Measurements from ENCODE around the gene DIPK1A.

The DIPK1A gene

GRCh38 chr1:92817986-92818764 is 143.1 kb downstream of the DIPK1A start:
- Histone ChIP-seq H3K27ac (ENCODE audit: low read depth, low read length, poor library complexity, severe bottlenecking) (no peak overlapping the region), H2AFZ (ENCODE audit: low read length) (no peak overlapping the region), H3K4me2 (ENCODE audit: low read length) (no peak overlapping the region), H3K36me3 (ENCODE audit: insufficient read depth, low read length) (no peaks in the 10 kb centered on the region), H3K9me3 (ENCODE audit: low read length) (no peaks in the 10 kb centered on the region), H4K20me1 (ENCODE audit: insufficient read depth, low read length) (no peaks in the 10 kb centered on the region), H3K4me3 (ENCODE audit: low read depth, low read length, poor library complexity, severe bottlenecking) (no peak overlapping the region), H3K4me1 (ENCODE audit: insufficient read depth, low read length, severe bottlenecking) (no peaks in the 10 kb centered on the region), H3K27me3 (ENCODE audit: insufficient read depth, low read length) (no peaks in the 10 kb centered on the region), H3K9ac (ENCODE audit: low read length) (no peak overlapping the region), H3F3A (ENCODE audit: insufficient read depth, low read length) (no peaks in the 10 kb centered on the region), H3K79me2 (ENCODE audit: insufficient read depth, low read length) (no peaks in the 10 kb centered on the region), H3K9me2 (ENCODE audit: low read depth, low read length) (no peaks in the 10 kb centered on the region)
- TF ChIP-seq CTCF (IDR thresholded peaks at IDR 0.05; ENCODE audit: low read length), result peak; percentile 80
- no peak for TF ChIP-seq EZH2 (IDR thresholded peaks at IDR 0.05; ENCODE audit: borderline replicate concordance, low read length)

GRCh38 chr1:92817137-92817697 is 144.0 kb downstream of the DIPK1A start:
- no peaks in the 10 kb centered on the region for H3F3A ChIP-seq (ENCODE audit: insufficient read depth, low read length)
- no peak overlapping the region for H3K4me3 ChIP-seq (ENCODE audit: low read depth, low read length, poor library complexity, severe bottlenecking)
- no peak overlapping the region for H3K9ac ChIP-seq (ENCODE audit: low read length)
- H3K79me2 ChIP-seq (ENCODE audit: insufficient read depth, low read length), result no peaks in the 10 kb centered on the region
- no peaks in the 10 kb centered on the region for H3K36me3 ChIP-seq (ENCODE audit: insufficient read depth, low read length)
- no peaks in the 10 kb centered on the region for H4K20me1 ChIP-seq (ENCODE audit: insufficient read depth, low read length)
- no peak overlapping the region for H2AFZ ChIP-seq (ENCODE audit: low read length)
- no peak overlapping the region for H3K27ac ChIP-seq (ENCODE audit: low read depth, low read length, poor library complexity, severe bottlenecking)
- H3K9me2 ChIP-seq (ENCODE audit: low read depth, low read length), result no peaks in the 10 kb centered on the region
- H3K27me3 ChIP-seq (ENCODE audit: insufficient read depth, low read length), result no peaks in the 10 kb centered on the region
- H3K9me3 ChIP-seq (ENCODE audit: low read length), result no peaks in the 10 kb centered on the region
- H3K4me1 ChIP-seq (ENCODE audit: insufficient read depth, low read length, severe bottlenecking), result no peaks in the 10 kb centered on the region
- no peak for TF ChIP-seq EZH2 (IDR thresholded peaks at IDR 0.05; ENCODE audit: borderline replicate concordance, low read length)
- TF ChIP-seq CTCF (IDR thresholded peaks at IDR 0.05; ENCODE audit: low read length), result no peak
- H3K4me2 ChIP-seq (ENCODE audit: low read length), result no peak overlapping the region

- Histone ChIP-seq H2AFZ (ENCODE audit: low read length) (no peak overlapping the region), H3K4me2 (ENCODE audit: low read length) (no peak overlapping the region), H3K36me3 (ENCODE audit: insufficient read depth, low read length) (no peaks in the 10 kb centered on the region), H3K4me3 (ENCODE audit: low read depth, low read length, poor library complexity, severe bottlenecking) (no peak overlapping the region), H4K20me1 (ENCODE audit: insufficient read depth, low read length) (no peaks in the 10 kb centered on the region), H3K4me1 (ENCODE audit: insufficient read depth, low read length, severe bottlenecking) (no peaks in the 10 kb centered on the region), H3K9me2 (ENCODE audit: low read depth, low read length) (no peaks in the 10 kb centered on the region), H3F3A (ENCODE audit: insufficient read depth, low read length) (no peaks in the 10 kb centered on the region), H3K27ac (ENCODE audit: low read depth, low read length, poor library complexity, severe bottlenecking) (no peak overlapping the region), H3K79me2 (ENCODE audit: insufficient read depth, low read length) (no peaks in the 10 kb centered on the region), H3K9ac (ENCODE audit: low read length) (no peak overlapping the region), H3K27me3 (ENCODE audit: insufficient read depth, low read length) (no peaks in the 10 kb centered on the region), H3K9me3 (ENCODE audit: low read length) (no peaks in the 10 kb centered on the region)
- no peak for TF ChIP-seq EZH2 (IDR thresholded peaks at IDR 0.05; ENCODE audit: borderline replicate concordance, low read length)
- TF ChIP-seq CTCF (IDR thresholded peaks at IDR 0.05; ENCODE audit: low read length), result no peak
These were observed 144.5 kb downstream of the DIPK1A start for GRCh38 chr1:92816732-92817131.
